ENCODE results near the gene MPP2.

Gene MPP2

DNA sequence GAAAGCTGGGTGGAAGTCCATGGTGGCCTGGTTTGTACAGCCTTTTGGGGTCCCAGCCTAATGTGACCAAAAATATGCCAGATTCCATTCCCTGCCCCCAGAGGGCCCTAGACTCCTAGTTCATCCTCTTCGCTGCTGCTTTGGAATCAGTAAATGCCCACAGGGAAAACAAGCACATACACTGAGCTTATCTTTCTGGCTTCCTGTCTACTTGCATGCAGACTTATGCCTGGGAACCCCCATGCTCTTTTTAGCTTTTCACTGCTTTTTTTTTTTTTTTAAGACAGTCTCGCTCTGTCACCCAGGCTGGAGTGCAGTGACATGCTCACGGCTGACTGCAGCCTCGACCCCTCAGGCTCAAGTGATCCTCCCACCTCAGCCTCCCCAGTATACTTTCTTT, 66.5 kb downstream of the MPP2 start:
- peak; percentile 14 for DNase-seq (ENCODE audit: low read depth)
- H3K4me3 ChIP-seq (ENCODE audit: low read depth, low read length) = no peak overlapping the region
- peak; percentile 5 for TF ChIP-seq CTCF (IDR thresholded peaks at IDR 0.05; ENCODE audit: insufficient read depth, low read depth, low read length, missing control alignments)

DNA sequence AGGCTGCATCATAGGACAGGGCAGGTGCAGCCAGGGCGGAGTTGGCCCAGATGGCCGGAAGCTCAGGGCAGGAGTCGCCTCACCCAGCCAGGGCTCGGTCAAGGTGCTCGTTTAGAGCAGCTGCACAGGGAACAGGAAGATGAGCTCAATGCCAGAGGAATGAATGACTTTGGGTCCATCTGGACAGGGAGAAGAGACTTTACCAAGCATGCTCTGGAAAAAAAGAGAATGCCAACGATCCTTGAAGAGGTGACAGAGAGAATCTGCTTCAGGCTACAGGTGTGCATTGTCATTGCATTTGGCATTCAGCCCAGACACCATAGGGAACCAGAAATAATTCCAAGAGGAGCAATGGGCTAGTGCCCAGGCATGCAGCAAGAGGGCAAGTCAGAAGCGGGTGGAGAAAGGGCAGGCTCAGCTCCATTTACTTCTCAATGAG, 67.6 kb downstream of the MPP2 start:
- H3K4me3 ChIP-seq (ENCODE audit: low read depth, low read length) = no peak overlapping the region
- DNase-seq (ENCODE audit: low read depth) = no peak
- TF ChIP-seq CTCF (IDR thresholded peaks at IDR 0.05; ENCODE audit: insufficient read depth, low read depth, low read length, missing control alignments) = no peak

DNA sequence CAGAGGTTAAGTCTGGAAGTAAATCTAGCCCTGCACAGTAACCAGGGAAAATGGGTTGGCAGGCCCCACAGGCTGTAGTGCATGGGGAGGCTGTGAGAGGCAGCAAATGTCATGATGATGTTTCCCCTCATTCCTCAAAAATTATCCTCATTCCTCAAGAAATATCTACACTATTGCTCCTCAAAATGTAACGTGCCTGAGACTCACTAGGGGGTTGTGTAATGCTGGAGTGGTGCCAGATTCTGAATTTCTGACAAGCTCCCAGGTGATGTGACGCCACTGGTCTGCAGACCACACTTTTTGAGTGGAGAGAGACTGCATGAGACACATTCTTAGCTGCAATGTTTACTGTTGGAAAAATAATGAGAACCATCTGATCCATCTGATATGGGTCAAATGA, 73.2 kb downstream of the MPP2 start:
- TF ChIP-seq CTCF (IDR thresholded peaks at IDR 0.05; ENCODE audit: insufficient read depth, low read depth, low read length, missing control alignments) = no peak
- H3K4me3 ChIP-seq (ENCODE audit: low read depth, low read length) = no peak overlapping the region
- DNase-seq (ENCODE audit: low read depth) = no peak

GRCh38 chr17:43832976-43833829, 74.1 kb downstream of the MPP2 start, which contains the start of gene MPP3:
Gene MPP3 (minus strand): TSS chr17:43833146. CDS start chr17:43831906, 1,240 bp downstream.
- no peak within 1 kb of the TSS for H3K4me3 ChIP-seq (ENCODE audit: low read depth, low read length)
- no peak for DNase-seq (ENCODE audit: low read depth)
- TF ChIP-seq CTCF (IDR thresholded peaks at IDR 0.05; ENCODE audit: insufficient read depth, low read depth, low read length, missing control alignments) = no peak

GRCh38 chr17:43832168-43832975, 75.0 kb downstream of the MPP2 start:
- no peak for DNase-seq (ENCODE audit: low read depth)
- no peak for TF ChIP-seq CTCF (IDR thresholded peaks at IDR 0.05; ENCODE audit: insufficient read depth, low read depth, low read length, missing control alignments)
- H3K4me3 ChIP-seq (ENCODE audit: low read depth, low read length) = no peak overlapping the region

DNA sequence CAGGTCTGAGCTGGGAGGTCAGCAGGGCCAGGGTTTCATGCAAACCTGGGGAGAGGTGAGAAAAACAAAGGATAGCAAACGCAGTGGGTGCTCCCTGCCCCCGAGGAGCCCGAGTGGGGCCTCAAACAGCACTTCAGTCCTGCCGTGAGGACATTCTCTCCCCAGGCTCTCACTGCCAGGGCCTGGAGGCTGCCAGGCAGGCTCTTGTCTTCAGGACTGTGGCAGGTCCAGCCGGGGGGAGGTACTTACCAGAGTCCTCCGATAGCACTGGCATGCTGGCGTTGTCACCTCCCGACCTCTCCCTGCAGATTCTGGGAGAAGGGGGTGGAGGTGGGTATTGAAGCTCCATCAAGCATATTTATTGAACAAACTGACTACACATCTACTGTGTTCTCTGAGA, 75.7 kb downstream of the MPP2 start:
- DNase-seq (ENCODE audit: low read depth) = no peak
- TF ChIP-seq CTCF (IDR thresholded peaks at IDR 0.05; ENCODE audit: insufficient read depth, low read depth, low read length, missing control alignments) = no peak
- no peak overlapping the region for H3K4me3 ChIP-seq (ENCODE audit: low read depth, low read length)
